Kidney (tissue), 14 donors: ENCODE measurements around the gene RPL19. TPM values are rescaled to one million over a fixed set of nuclear protein-coding genes. Genes with fewer than 3 reads are reported as not detected.
A peak's percentile ranks its signal among the peaks of the same experiment; 100 is the strongest.

Experiments
- DNase-seq, 5 donors: peaks; one replicate each; pipeline ENCODE4 v3.0.0-alpha.2; 2013 to 2020
- FAIRE-seq: peaks from 2 replicates; lab custom pipeline; 2012; peaks lifted over from hg19 to GRCh38; lab: Jason Lieb, UNC
- H3K27ac ChIP-seq, 2 donors: one replicate each; pipeline ENCODE4 v1.7.0; 2013; ENCODE audit warnings: low read depth in 2 of 2, low read length in 2 of 2, inconsistent platforms in 1 of 2
- H3K27me3 ChIP-seq: one replicate; pipeline ENCODE4 v1.7.1; 2013; ENCODE audit warnings: low read length, inconsistent platforms; ENCODE audit not compliant: control insufficient read depth, insufficient read depth
- H3K36me3 ChIP-seq, 3 donors: one replicate each; pipeline versions ENCODE4 v1.7.0 to v1.7.1; 2013; ENCODE audit warnings: low read length in 3 of 3, control low read depth in 1 of 3, inconsistent platforms in 1 of 3; ENCODE audit not compliant: insufficient read depth in 3 of 3, control insufficient read depth in 2 of 3
- H3K4me1 ChIP-seq, 3 donors: one replicate each; pipeline versions ENCODE4 v1.7.0 to v1.7.1; 2013; ENCODE audit warnings: low read length in 3 of 3, inconsistent platforms in 1 of 3, low read depth in 1 of 3; ENCODE audit not compliant: control insufficient read depth in 2 of 3, insufficient read depth in 2 of 3
- H3K4me3 ChIP-seq, 3 donors: one replicate each; pipeline versions ENCODE4 v1.7.0 to v1.8.1; 2013; ENCODE audit warnings: low read length in 3 of 3, control low read depth in 1 of 3, inconsistent platforms in 1 of 3
- H3K9ac ChIP-seq, 3 donors: one replicate each; pipeline versions ENCODE4 v1.7.0 to v1.7.1; 2013; ENCODE audit warnings: low read length in 3 of 3, control low read depth in 1 of 3, inconsistent platforms in 1 of 3
- H3K9me3 ChIP-seq, 3 donors: one replicate each; pipeline versions ENCODE4 v1.7.0 to v1.7.1; 2013; ENCODE audit warnings: low read length in 3 of 3, control low read depth in 1 of 3, inconsistent platforms in 1 of 3; ENCODE audit not compliant: control insufficient read depth in 2 of 3, insufficient read depth in 1 of 3
- CTCF ChIP-seq: IDR thresholded peaks from 3 replicates; pipeline ENCODE4 v1.5.1; 2012; ENCODE audit warnings: mild to moderate bottlenecking, moderate library complexity, borderline replicate concordance; ENCODE audit not compliant: insufficient read depth; ENCODE audit errors: extremely low read depth
- intact Hi-C: fragments of 100-400 bp; cut with DNase I; formaldehyde crosslinking; loops from one replicate; pipeline ENCODE4 v1.11.1; 2022
- polyA plus RNA-seq: library from polyadenylated mRNA; stranded (reverse); fragments of 350-450 nt; fragmentation: Illumina TruSeq; extraction: RNeasy Lipid Tissue Mini Kit (QIAGEN cat#74804); gene quantifications from one replicate; pipeline ENCODE4 v1.2.3, GENCODE V29; 2014; ENCODE audit warnings: low read depth, low replicate concordance; ENCODE audit not compliant: insufficient read depth
- total RNA-seq: library from RNA; stranded (reverse); fragmentation: NEBNext Ultra II Directional; extraction: Animal tissue kit (Norgen Biotek cat#: 25700); gene quantifications from one replicate; pipeline ENCODE4 v1.2.1, GENCODE V29; 2021
- donor health status: control.
- donor health status: control.
- donor health status: control.
- donor health status: control.
- donor health status: control.
- donor health status: DM: yes; HTN: yes; CAD: no.
- donor health status: Normal renal cell carcinoma (clear cell type).

The RPL19 gene
- total and polyA plus RNA-seq, 2 donors from 2014 or later = 1,460 to 2,512 TPM

GRCh38 chr17:39173080-39173479 lies 27.0 kb upstream of the RPL19 start:
- H3K4me3 ChIP-seq = no peak overlapping the region
- DNase-seq (no peak), FAIRE-seq (no peak)
- H3K27me3 ChIP-seq = no peaks in the 10 kb centered on the region
- H3K27ac ChIP-seq = no peak overlapping the region
- no peaks in the 10 kb centered on the region for H3K36me3 ChIP-seq
- H3K9ac ChIP-seq = no peak overlapping the region
- no peaks in the 10 kb centered on the region for H3K4me1 ChIP-seq
- no peaks in the 10 kb centered on the region for H3K9me3 ChIP-seq
- no peak for TF ChIP-seq CTCF
- intact Hi-C loops = no loop called here

- no peaks in the 10 kb centered on the region for H3K9me3 ChIP-seq
- FAIRE-seq (no peak), DNase-seq (peak in 1 of 5 donors; percentile 38)
- no peak overlapping the region for H3K4me3 ChIP-seq
- no peaks in the 10 kb centered on the region for H3K4me1 ChIP-seq
- no peaks in the 10 kb centered on the region for H3K27me3 ChIP-seq
- no peak overlapping the region for H3K9ac ChIP-seq
- TF ChIP-seq CTCF = no peak
- intact Hi-C loops = no loop called here
- no peak overlapping the region for H3K27ac ChIP-seq
- H3K36me3 ChIP-seq = no peaks in the 10 kb centered on the region
Measured at GRCh38 chr17:39173526-39174274, 26.4 kb upstream of the RPL19 start.

GRCh38 chr17:39174920-39175694 lies 25.0 kb upstream of the RPL19 start:
- TF ChIP-seq CTCF = peak; percentile 68
- FAIRE-seq (no peak), DNase-seq (peak; percentile 77 to 90 (median 82))
- no peaks in the 10 kb centered on the region for H3K27me3 ChIP-seq
- H3K9me3 ChIP-seq = no peaks in the 10 kb centered on the region
- intact Hi-C loops = no loop called here
- H3K4me1 ChIP-seq = no peaks in the 10 kb centered on the region
- H3K27ac ChIP-seq = no peak overlapping the region
- no peaks in the 10 kb centered on the region for H3K36me3 ChIP-seq
- no peak overlapping the region for H3K9ac ChIP-seq
- no peak overlapping the region for H3K4me3 ChIP-seq
